ENCODE data around the gene MYB.

Gene MYB

DNA sequence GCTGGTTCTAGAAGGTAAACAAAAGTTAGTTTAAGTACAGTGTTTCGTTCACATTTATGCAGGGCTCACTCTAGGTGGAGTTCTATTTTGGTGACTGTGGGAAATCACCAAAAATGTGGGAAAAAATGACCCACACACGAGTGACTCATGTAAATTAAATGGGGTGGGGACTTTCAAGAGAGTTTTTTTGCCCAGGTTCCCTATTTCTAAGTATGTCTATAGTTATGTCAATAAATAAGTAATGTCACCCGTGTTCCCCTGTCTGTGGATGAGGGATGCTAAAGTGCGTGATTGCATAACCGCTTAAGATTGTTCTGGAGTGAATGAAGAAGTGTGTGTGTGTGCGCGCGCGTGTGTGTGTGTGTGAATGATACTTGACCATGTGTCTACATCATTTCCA lies 69.1 kb downstream of the MYB start:
- H3K4me3 ChIP-seq (ENCODE audit: low read depth, low read length), result no peak overlapping the region
- TF ChIP-seq, protein P1, sequence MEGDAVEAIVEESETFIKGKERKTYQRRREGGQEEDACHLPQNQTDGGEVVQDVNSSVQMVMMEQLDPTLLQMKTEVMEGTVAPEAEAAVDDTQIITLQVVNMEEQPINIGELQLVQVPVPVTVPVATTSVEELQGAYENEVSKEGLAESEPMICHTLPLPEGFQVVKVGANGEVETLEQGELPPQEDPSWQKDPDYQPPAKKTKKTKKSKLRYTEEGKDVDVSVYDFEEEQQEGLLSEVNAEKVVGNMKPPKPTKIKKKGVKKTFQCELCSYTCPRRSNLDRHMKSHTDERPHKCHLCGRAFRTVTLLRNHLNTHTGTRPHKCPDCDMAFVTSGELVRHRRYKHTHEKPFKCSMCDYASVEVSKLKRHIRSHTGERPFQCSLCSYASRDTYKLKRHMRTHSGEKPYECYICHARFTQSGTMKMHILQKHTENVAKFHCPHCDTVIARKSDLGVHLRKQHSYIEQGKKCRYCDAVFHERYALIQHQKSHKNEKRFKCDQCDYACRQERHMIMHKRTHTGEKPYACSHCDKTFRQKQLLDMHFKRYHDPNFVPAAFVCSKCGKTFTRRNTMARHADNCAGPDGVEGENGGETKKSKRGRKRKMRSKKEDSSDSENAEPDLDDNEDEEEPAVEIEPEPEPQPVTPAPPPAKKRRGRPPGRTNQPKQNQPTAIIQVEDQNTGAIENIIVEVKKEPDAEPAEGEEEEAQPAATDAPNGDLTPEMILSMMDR (IDR thresholded peaks at IDR 0.05; ENCODE audit: insufficient read depth, low read depth, low read length, missing control alignments), result no peak
- no peak for DNase-seq (ENCODE audit: low read depth)

DNA sequence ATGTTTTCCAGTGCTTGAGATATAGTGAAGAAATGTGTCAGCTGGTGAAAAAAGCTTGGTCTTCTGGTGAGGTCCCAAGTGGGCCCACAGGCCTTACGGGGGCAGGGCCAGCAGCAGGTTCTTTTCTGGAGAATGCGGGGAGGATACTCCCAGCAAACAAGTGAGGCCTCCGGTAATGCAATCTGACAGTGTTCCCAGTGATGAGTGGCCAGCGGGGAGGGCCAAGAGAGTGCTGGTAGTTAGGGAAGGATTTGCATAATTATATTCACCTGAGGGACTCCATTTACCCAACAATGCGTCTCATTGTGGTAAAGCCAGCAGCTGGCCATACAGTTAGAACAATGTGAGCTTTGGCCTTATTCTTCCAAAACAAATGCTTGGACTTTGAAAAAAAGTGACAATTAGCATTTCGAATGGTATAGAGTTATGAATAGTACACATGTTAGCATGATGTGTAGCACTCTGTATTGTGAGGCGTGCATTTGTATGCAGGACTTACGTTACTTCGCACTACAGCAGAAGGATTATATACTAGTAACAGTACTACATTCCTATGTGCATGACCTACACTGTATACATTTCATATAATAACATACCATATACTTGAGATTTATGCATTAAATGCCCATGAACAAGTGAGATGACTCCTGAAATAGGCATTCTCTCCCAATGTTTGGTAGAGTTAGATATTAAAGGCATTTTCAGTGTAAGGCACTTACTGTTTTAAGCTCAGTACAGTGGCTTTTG lies 69.8 kb downstream of the MYB start:
- no peak overlapping the region for H3K4me3 ChIP-seq (ENCODE audit: low read depth, low read length)
- TF ChIP-seq, protein P1 (IDR thresholded peaks at IDR 0.05; ENCODE audit: insufficient read depth, low read depth, low read length, missing control alignments), result no peak

DNA sequence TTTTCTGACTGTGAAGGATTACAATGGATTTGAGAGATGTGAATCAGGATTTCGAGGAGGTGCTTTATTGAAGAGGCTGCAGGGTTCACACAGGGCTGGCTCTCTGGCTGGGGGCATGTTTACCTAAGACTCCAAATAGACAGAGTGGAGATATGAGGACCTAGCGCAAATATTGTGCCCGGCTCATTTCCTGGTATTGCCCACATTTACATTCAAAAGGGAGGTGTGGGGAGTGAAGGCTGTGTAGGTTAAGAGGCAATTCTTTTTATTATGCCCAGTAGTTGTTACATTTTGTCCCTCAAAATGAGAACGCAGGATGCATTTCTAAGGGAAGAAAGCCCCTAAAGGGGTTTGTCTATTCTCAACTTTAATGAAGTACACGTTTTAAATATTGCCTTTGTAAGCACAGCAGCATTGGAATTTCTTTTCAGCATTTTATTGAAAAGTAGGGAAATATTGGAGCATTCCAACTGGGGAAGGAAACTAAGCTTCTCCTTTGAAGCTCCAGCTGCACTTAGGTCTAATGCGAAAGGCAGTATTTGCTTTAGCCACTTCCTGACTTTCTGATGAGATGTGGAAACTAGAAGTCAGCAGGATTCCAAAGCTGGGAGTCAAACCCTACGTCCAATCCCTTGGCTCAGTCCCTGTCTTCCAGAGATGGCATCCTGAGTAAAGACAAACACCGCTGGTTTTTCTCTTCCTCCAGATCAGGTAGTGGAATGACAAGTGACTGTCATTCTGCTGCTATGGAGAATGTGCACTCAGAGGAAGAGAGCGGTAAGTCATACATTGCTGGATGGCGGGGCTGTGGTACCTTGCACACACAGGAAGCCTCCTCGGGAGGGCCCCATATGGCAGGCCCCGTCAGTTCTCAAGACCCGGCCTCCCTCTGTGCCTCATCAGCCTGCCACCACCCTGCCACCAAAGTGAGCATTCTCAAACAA lies 70.7 kb downstream of the MYB start:
- DNase-seq (ENCODE audit: low read depth), result no peak
- no peak overlapping the region for H3K4me3 ChIP-seq (ENCODE audit: low read depth, low read length)
- TF ChIP-seq, protein P1 (IDR thresholded peaks at IDR 0.05; ENCODE audit: insufficient read depth, low read depth, low read length, missing control alignments), result no peak

More for the DNA sequence above, 69.8 kb downstream of the MYB start:
- no peak for DNase-seq (ENCODE audit: low read depth)

DNA sequence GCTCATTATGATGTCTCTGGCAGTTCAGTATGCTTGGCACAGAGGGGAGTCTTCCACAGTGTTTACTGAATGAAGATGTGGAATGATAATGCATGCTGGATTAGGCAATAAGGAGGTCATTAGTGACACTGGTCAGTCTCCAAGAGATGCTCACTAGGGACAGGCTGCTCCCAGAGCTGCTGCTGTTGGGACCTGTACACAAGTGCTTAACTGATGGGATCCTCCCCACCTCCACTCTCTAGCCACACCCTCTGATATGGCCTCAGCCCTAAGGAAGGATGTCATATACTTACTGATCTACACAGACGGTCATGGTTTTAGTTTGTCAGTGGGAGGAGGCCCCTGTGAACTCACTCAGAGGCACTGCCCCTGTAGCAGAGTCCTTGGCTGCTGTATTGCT lies 73.4 kb downstream of the MYB start:
- TF ChIP-seq, protein P1 (IDR thresholded peaks at IDR 0.05; ENCODE audit: insufficient read depth, low read depth, low read length, missing control alignments), result no peak
- DNase-seq (ENCODE audit: low read depth), result no peak
- no peak overlapping the region for H3K4me3 ChIP-seq (ENCODE audit: low read depth, low read length)

DNA sequence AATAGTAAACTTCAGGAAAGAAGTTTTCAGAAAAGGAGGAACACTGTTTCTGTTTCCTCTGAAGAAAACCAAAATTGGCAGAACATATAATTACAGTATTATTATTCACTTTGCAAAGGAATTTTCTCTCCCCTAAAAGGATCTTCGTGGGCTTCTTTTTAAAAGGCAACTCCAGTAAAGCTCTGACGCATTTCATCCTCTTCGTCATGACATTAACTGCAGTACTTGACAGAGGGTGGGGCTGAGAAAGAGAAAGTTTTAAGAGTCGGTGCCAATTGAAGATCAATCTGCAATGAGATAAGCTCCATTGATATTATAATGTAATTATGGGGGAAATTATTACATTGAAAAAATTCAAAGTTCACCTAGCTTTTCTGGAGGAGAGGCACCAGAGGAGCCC lies 75.8 kb downstream of the MYB start:
- no peak overlapping the region for H3K4me3 ChIP-seq (ENCODE audit: low read depth, low read length)
- DNase-seq (ENCODE audit: low read depth), result no peak
- TF ChIP-seq, protein P1 (IDR thresholded peaks at IDR 0.05; ENCODE audit: insufficient read depth, low read depth, low read length, missing control alignments), result no peak

DNA sequence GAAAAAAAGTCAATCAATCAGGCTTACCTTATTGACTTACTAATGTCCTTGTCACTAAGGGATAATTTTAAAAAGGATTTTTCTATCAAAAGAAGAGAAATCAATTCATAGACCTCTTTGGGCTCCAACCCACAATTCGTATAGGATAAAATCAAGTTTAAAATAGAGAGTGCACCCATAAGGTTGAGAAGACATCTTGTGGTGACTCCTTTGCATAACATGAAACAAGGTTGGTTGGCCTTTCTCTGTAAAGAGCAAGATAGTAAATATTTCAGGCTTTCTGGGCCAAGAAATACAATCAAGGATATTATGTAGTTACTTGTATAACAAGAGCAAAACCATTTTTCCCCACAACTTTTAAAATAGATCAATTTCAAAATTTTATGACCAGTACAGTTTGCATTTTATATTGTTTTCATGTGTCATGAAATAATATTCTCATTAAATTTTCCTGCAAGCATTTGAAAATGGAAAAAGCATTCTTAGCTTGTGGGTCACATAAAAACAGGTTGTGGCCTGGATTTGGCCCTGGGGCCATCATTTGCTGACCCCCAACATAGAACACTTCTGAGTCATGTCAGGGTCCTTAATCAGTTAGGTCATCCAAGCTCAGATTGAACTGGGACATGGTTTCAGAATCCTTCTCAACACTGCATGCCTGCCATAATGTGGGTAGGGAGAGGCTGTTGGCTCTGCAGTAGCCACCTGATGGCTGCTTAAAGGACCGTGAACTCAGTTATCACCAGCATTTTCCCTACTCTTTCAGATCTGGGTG lies 76.7 kb downstream of the MYB start:
- no peak for DNase-seq (ENCODE audit: low read depth)
- TF ChIP-seq, protein P1 (IDR thresholded peaks at IDR 0.05; ENCODE audit: insufficient read depth, low read depth, low read length, missing control alignments), result no peak
- H3K4me3 ChIP-seq (ENCODE audit: low read depth, low read length), result no peak overlapping the region
